HG02678 (cell line): ENCODE measurements around the gene RPL27.
"Not testable (repeated sequence)": the region's sequence is repeated elsewhere in the genome, so short reads cannot be mapped to it uniquely, and the experiment has no call there.

Experiments
- ATAC-seq: cut with Tn5 transposase; IDR thresholded peaks from one replicate; pipeline ENCODE4 v1.9.1; 2021; ENCODE audit warnings: mild to moderate bottlenecking, moderate library complexity; ENCODE audit not compliant: unreplicated experiment

RPL27 gene

GRCh38 chr17:42992872-42993271 is 5.3 kb upstream of the RPL27 start:
- ATAC-seq: no peak

DNA sequence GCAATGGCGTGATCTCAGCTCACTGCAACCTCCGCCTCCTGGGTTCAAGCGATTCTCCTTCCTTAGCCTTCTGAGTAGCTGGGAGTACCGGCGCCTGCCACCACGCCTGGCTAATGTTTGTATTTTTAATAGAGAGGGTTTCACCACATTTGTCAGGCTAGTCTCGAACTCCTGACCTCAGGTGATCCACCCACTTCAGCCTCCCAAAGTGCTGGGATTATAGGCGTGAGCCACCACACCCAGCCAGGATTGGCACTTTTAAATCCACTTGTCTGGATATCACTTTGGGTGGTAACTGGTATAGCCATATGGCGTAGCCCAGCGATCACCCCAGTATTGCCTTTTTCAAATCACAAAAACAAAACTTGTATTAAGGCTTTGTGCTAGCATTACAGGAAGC is 4.3 kb upstream of the RPL27 start:
- ATAC-seq: not testable (repeated sequence)

GRCh38 chr17:42997390-42997983 is 732 bp upstream of the RPL27 start:
- ATAC-seq: no peak

DNA sequence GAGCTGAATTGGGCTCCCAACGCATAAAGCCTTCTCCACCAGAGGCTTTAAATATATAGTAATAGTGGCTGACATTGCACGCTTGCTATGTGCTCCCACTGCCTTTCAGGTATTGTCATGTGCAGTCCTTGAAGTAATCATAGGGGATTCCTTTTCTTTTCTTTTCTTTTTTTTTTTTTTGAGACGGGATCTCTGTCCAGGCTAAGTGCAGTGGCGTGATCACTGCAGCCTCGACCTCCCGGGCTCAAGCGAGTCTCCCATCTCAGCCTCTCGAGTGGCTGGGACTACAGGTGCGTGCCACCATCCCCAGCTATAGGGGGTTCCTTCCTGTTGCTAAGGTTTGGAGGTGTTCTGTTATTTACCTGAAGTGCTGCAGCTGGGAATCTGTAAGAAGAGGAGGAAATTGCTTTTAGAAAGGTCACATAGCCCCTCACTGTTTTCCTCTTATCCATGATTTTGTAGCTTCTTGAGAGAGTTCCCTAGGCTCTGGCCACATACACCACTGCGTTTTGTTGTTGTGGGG is 845 bp downstream of the RPL27 start:
- no peak for ATAC-seq

DNA sequence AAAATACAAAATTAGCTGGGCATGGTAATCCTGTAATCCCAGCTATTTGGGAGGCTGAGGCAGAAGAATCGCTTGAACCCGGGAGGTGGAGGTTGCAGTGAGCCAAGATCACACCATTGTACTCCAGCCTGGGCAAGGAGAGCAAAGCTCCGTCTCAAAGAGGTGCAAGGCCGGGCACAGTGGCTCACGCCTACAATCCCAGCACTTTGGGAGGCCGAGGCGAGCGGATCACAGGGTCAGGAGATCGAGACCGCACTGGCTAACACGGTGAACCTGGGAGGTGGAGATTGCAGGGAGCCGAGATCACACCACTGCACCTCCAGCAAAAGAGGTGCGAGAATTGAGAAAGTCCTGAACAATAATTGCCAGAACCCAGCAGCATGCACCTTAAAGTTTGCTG is 2.7 kb downstream of the RPL27 start:
- not testable (repeated sequence) for ATAC-seq

- ATAC-seq: no peak
Observed at GRCh38 chr17:43003542-43004172, 5.4 kb downstream of the RPL27 start.

- ATAC-seq: peak; percentile 81
Observed at GRCh38 chr17:43006639-43007551, 8.7 kb downstream of the RPL27 start, which contains the start of gene IFI35. TSS of gene IFI35 (plus strand) at chr17:43006784. CDS start at chr17:43006948, 164 bp downstream.

DNA sequence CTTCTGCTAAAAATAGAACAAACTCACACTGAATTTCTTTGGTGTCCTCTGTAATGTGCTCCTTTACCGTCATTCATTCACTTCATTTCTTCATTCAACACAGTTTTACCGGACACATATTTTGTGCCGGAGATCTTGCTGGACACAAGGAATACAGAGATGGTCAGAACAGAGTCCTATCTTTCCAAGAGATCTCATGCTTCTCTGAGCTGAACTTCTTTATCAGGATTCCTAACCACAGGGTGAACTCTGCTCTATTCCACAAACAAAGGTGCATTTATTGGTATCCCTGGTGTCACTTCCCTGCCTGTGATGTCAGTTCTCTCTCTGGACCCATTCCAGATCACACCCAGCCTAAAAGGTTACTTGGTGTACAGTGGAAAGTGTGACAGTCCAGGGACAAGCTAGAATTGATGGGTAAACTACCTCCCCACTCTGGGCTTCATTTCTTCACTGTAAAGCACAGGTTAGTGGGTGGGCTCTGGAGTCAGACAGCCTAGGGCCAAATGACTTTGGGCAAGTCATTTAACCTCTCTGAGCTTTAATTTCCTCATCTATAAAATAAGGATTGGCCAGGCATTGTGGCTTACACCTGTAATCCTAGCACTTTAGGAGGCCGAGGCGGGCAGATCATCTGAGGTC is 12.6 kb downstream of the RPL27 start:
- no peak for ATAC-seq

- ATAC-seq: no peak
Observed at GRCh38 chr17:43011728-43012472, 13.7 kb downstream of the RPL27 start.

DNA sequence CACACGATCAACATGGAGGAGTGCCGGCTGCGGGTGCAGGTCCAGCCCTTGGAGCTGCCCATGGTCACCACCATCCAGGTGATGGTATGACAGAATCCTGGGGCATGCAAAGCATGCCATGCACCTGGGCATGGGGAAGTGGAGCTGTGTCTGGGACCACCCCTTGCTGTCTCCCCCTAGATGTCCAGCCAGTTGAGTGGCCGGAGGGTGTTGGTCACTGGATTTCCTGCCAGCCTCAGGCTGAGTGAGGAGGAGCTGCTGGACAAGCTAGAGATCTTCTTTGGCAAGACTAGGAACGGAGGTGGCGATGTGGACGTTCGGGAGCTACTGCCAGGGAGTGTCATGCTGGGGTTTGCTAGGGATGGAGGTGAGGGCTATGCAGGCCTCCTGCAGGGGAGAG is 15.1 kb downstream of the RPL27 start:
- no peak for ATAC-seq

GRCh38 chr17:43014020-43014648 is 15.9 kb downstream of the RPL27 start:
- ATAC-seq: no peak

- ATAC-seq: no peak
Observed at GRCh38 chr17:43014649-43015542, 16.7 kb downstream of the RPL27 start.

DNA sequence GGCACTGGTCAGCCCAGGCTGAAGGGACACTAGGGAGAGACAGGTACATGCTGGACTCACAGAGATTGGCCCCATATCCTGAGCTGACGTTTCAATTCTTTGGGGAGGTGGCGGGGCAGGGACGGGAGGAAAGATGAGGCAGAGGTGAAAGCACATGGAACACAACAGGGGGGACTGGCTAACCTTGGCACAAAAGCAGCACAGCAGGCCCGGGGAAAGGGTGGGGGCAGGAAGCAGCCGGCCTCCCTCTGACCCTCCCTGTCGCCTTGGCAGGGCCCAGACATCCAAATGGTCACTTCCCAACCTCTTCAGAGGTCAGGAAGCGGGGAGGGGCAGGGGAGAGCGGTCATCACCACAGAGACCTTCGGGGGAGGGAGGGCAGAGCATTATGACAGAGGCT is 17.4 kb downstream of the RPL27 start:
- no peak for ATAC-seq

GRCh38 chr17:43016216-43016615 is 18.0 kb downstream of the RPL27 start:
- no peak for ATAC-seq

DNA sequence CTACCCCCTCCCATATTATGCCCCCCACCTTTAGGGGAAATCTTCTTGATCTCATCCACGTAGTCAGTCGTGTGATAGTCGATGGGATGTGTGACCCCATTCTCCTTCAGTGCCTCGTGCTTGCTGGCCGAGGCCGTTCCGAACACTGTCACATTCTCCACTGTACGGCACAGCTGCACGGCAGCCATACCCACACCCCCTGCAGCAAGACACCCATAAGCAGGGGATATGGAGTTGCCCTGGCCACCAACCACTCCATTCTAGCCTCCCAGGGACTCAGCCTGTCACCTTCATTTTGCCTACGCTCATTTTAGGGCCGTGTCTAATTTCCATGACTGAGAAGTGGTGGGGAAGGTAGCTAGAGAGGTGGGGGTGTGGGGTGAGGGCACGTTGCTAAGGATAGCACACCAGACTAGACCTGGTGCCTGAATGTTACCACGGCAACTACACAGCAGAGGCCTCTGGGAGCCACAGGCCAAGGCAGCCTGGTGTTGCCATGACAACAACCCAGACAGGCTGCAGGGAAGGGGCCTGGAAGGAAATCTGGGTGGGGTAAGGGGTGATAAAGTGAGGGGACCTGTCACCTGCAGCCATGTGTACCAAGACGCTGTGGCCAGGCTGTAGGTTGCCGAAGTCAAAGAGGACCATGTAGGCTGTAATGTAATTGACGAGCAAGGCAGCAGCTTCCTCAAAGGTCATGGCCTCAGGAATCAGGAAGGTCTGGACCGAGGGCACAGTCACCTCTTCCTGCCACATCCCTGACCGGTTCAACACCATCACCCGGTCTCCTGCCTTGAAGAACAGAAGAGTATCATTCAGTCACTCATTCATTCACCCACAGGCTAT is 20.0 kb downstream of the RPL27 start:
- ATAC-seq: no peak

GRCh38 chr17:43018932-43019331 is 20.7 kb downstream of the RPL27 start:
- no peak for ATAC-seq

DNA sequence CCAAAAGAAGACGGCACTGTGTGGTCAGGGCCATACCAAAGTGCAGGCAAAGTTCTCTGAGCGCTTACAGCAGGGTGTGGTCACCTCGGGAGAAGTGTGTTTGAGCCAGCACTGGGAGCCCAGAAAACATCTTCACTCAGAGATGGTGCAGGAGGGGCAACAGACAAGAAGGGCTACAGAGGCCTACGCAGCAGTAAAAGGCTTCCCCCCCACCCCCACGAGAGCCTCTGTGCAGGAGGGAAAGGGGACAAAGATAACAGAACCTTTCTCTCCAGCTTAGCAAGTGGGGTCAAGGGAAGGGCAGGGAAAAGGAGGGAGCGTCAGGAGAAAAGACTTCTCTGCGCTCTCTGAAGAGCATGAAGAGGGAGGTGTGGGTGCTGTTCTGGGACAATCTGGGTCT is 21.2 kb downstream of the RPL27 start:
- ATAC-seq: no peak

DNA sequence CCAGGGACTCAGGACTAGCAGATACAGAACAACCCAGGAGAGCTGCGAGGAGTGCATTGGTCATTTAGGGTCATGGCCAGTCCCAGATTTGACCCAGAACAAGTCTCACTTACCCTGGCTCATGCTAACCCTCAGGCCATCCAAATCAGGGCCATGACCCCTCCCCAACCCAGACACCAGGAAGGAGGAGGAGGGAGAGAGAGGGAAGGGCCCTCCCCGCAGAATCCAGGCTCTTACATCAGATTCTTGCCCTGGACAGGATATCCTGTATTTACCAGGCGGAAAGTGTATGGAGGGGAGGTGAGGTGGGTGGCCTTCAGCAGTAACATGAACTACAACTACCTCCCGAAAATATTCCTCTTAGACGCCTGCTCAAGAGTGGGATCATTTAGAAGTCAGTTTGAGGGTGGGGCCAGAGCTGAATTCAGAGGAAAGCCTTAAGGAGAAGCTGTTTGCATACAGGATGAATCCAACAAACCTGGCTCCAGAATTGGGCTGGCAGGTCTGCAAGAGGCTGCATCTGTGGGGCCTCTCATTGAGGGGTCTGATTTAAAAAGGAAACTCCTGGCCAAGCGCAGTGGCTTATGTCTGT is 21.9 kb downstream of the RPL27 start:
- ATAC-seq: no peak
